Natural killer cell (primary cell): ENCODE results near the gene CHPF2. TPM values are rescaled to one million over a fixed set of nuclear protein-coding genes. Genes with fewer than 3 reads are reported as not detected.

Source experiments
- ATAC-seq, 3 donors: fragments of 150-1000 bp in 2 of 3; fragments of 200-7000 bp in 1 of 3; cut with Tn5 transposase; 1 replicate in 1 of 3; 2 replicates in 2 of 3; pipeline ENCODE4 v1.10.0; 2021; ENCODE audit warnings: mild to moderate bottlenecking in 2 of 3, moderate library complexity in 2 of 3
- DNase-seq, 2 donors: peaks; one replicate each; pipeline versions ENCODE4 v3.0.0 to v3.0.0-alpha.2; 2013 to 2021; ENCODE audit warnings: mixed read lengths in 1 of 2
- H3K27ac ChIP-seq: one replicate; pipeline ENCODE4 v1.5.1; 2013; ENCODE audit warnings: mild to moderate bottlenecking, low read length
- H3K27me3 ChIP-seq: one replicate; pipeline ENCODE4 v1.6.1; 2013; ENCODE audit warnings: low read length; ENCODE audit not compliant: control insufficient read depth, insufficient read depth
- H3K36me3 ChIP-seq: one replicate; pipeline ENCODE4 v1.6.1; 2013; ENCODE audit warnings: low read length; ENCODE audit not compliant: control insufficient read depth, insufficient read depth
- H3K4me1 ChIP-seq: one replicate; pipeline ENCODE4 v1.6.1; 2013; ENCODE audit warnings: low read length; ENCODE audit not compliant: control insufficient read depth, insufficient read depth
- H3K4me3 ChIP-seq: one replicate; pipeline ENCODE4 v1.5.1; 2013; ENCODE audit warnings: low read length
- H3K9me3 ChIP-seq: one replicate; pipeline ENCODE4 v1.6.1; 2013; ENCODE audit warnings: low read length; ENCODE audit not compliant: control insufficient read depth, insufficient read depth
- H3K27ac Mint-ChIP-seq, 2 donors: one replicate each; pipeline ENCODE4 v1.8.0; 2022; ENCODE audit warnings: mild to moderate bottlenecking in 2 of 2, mixed read lengths in 2 of 2, moderate library complexity in 1 of 2
- H3K27me3 Mint-ChIP-seq, 2 donors: one replicate each; pipeline ENCODE4 v1.8.0; 2022; ENCODE audit warnings: low read depth in 2 of 2, mixed read lengths in 2 of 2
- H3K36me3 Mint-ChIP-seq: one replicate; pipeline ENCODE4 v1.8.0; 2022; ENCODE audit warnings: mixed read lengths
- H3K4me1 Mint-ChIP-seq, 2 donors: one replicate each; pipeline ENCODE4 v1.8.0; 2022; ENCODE audit warnings: mixed read lengths in 2 of 2
- H3K4me3 Mint-ChIP-seq: one replicate; pipeline ENCODE4 v1.8.0; 2022; ENCODE audit warnings: mild to moderate bottlenecking, moderate library complexity, mixed read lengths
- H3K9me3 Mint-ChIP-seq, 2 donors: one replicate each; pipeline ENCODE4 v1.8.0; 2022; ENCODE audit warnings: mixed read lengths in 2 of 2
- WGBS: methylation state at CpG from one replicate; pipeline ENCODE4 v1.1.7; 2013; ENCODE audit warnings: missing lambda C conversion rate; ENCODE audit not compliant: insufficient coverage; 5-methylcytosine and 5-hydroxymethylcytosine counted together
- intact Hi-C: fragments of 100-400 bp; cut with micrococcal nuclease; formaldehyde crosslinking; loops from one replicate; pipeline ENCODE4 v1.14.2; 2022
- total RNA-seq, 4 donors: library from RNA; stranded (reverse); fragments of 120-200 nt in 1 of 4; gene quantifications; one replicate each; pipeline versions ENCODE4 v1.2.3 to v1.2.4, GENCODE V29; 2013 to 2022
- TF ChIP-seq, protein P1 (sequence below): fragments of 200-600 bp; IDR thresholded peaks from one replicate; pipeline ENCODE4 v1.8.0; 2022; ENCODE audit warnings: antibody characterized with exemption

CHPF2 gene
- total RNA-seq, 3 donors from 2014 or later (not counting 1 experiment from before 2014, with no cell fraction given) = 47.0 to 51.6 (median 48.6) TPM

DNA sequence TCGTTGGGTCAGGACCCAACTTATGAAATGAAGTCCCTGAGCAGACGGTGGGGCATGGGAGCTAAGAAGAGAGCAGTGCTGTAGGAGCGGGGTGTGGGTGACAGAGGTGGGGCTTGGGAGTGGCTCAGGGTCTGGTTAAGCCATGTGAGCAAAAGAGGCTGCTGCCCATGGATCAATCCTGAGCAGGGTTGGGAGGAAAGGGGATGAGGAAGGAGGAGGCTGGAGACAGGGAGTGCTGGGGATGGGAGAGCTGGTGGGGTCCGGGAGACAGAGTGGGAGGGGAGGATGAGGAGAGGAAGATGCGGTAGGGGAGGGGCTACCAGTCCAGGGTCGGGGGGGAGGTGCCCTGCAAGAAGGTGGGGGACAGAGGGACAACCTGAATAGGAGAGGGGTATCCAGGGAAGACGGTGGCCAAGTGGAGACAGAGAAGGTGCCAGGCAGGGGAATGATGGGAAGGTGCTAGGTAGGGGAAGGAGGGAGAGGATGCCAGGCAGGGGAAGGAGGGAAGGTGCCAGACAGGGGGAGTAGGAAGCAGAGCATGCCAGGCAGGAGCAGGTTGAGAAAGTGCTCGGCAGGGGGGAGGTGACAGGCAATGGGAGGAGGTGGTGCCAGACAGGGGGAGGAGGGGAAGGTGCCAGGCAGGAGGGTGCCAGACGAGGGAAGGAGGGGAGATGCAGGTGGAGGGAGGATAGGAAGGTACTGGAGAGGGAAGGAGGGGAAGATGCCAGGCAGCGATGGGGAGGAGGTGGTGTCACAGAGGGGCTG is 43.7 kb downstream of the CHPF2 start:
- TF ChIP-seq, protein P1, sequence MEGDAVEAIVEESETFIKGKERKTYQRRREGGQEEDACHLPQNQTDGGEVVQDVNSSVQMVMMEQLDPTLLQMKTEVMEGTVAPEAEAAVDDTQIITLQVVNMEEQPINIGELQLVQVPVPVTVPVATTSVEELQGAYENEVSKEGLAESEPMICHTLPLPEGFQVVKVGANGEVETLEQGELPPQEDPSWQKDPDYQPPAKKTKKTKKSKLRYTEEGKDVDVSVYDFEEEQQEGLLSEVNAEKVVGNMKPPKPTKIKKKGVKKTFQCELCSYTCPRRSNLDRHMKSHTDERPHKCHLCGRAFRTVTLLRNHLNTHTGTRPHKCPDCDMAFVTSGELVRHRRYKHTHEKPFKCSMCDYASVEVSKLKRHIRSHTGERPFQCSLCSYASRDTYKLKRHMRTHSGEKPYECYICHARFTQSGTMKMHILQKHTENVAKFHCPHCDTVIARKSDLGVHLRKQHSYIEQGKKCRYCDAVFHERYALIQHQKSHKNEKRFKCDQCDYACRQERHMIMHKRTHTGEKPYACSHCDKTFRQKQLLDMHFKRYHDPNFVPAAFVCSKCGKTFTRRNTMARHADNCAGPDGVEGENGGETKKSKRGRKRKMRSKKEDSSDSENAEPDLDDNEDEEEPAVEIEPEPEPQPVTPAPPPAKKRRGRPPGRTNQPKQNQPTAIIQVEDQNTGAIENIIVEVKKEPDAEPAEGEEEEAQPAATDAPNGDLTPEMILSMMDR = no peak
- Histone ChIP-seq H3K27ac (no peak overlapping the region), H3K27me3 (peaks cover 2% of the 10 kb centered on the region), H3K9me3 (no peaks in the 10 kb centered on the region), H3K4me1 (peaks cover 50% of the 10 kb centered on the region), H3K4me3 (no peak overlapping the region), H3K36me3 (no peaks in the 10 kb centered on the region)
- ATAC-seq = peak in 2 of 3 donors; percentile 29
- Mint-ChIP-seq H3K27me3 (peaks cover 12 to 24% of the 10 kb centered on the region in 2 donors), H3K36me3 (no peaks in the 10 kb centered on the region), H3K4me3 (peak overlapping the region; percentile 40), H3K4me1 (peaks cover 0 to 19% of the 10 kb centered on the region in 2 donors), H3K27ac (peak overlapping the region in 1 of 2 donors; percentile 42), H3K9me3 (no peaks in the 10 kb centered on the region)
- peak in 1 of 2 donors; percentile 45 for DNase-seq
- intact Hi-C loops = no loop called here
- 41% methylated on average over 10 of the region's 10 CpGs for WGBS

- Mint-ChIP-seq H3K27me3 (peaks cover 12 to 25% of the 10 kb centered on the region in 2 donors), H3K9me3 (no peaks in the 10 kb centered on the region), H3K36me3 (no peaks in the 10 kb centered on the region), H3K27ac (peak overlapping the region in 1 of 2 donors; percentile 42), H3K4me1 (peaks cover 0 to 19% of the 10 kb centered on the region in 2 donors), H3K4me3 (peak overlapping the region; percentile 81)
- Histone ChIP-seq H3K27me3 (peaks cover 2% of the 10 kb centered on the region), H3K4me3 (peak overlapping the region; percentile 8), H3K4me1 (peaks cover 50% of the 10 kb centered on the region), H3K36me3 (no peaks in the 10 kb centered on the region), H3K27ac (no peak overlapping the region), H3K9me3 (no peaks in the 10 kb centered on the region)
- 6% methylated on average over 63 of the region's 63 CpGs for WGBS
- DNase-seq = peak; percentile 42 to 74
- ATAC-seq = peak; percentile 74 to 87 (median 86)
- TF ChIP-seq, protein P1 = no peak
- intact Hi-C loops = no loop called here
Observed at GRCh38 chr7:151276666-151277590, 44.6 kb downstream of the CHPF2 start.

- DNase-seq (no peak), ATAC-seq (no peak)
- intact Hi-C loops = no loop called here
- Histone ChIP-seq H3K9me3 (no peaks in the 10 kb centered on the region), H3K27ac (no peak overlapping the region), H3K27me3 (peaks cover 2% of the 10 kb centered on the region), H3K4me3 (no peak overlapping the region), H3K4me1 (peaks cover 43% of the 10 kb centered on the region), H3K36me3 (no peaks in the 10 kb centered on the region)
- H3K9me3 Mint-ChIP-seq = no peaks in the 10 kb centered on the region
- peaks cover under 1 to 19% of the 10 kb centered on the region in 2 donors for H3K4me1 Mint-ChIP-seq
- peaks cover under 1% of the 10 kb centered on the region for H3K36me3 Mint-ChIP-seq
- peaks cover 12 to 25% of the 10 kb centered on the region in 2 donors for H3K27me3 Mint-ChIP-seq
- no peak overlapping the region for H3K27ac Mint-ChIP-seq
- TF ChIP-seq, protein P1 = no peak
- WGBS = 88% methylated on average over 8 of the region's 8 CpGs
- peak overlapping the region; percentile 81 for H3K4me3 Mint-ChIP-seq
Observed at GRCh38 chr7:151277631-151278030, 45.3 kb downstream of the CHPF2 start.
